Neural cell (in vitro differentiated cells): ENCODE results near the gene NOP9. TPM values are rescaled to one million over a fixed set of nuclear protein-coding genes. Genes with fewer than 3 reads are reported as not detected.

ENCODE experiments used
- H2AFZ ChIP-seq: fragments of 200-600, 300-800 bp; sonication (generic), shearing (Covaris generic); 2 replicates; pipeline ENCODE4 v1.6.0; 2014; ENCODE audit warnings: low read depth, mild to moderate bottlenecking, antibody characterized with exemption, low read length, moderate library complexity
- H3F3A ChIP-seq: fragments of 200-600 bp; shearing (Covaris generic); 2 replicates; pipeline ENCODE4 v1.6.1; 2016; ENCODE audit warnings: mild to moderate bottlenecking, moderate library complexity, mixed read lengths, antibody characterized with exemption, low read length; ENCODE audit not compliant: insufficient read depth, poor library complexity, severe bottlenecking
- H3K27ac ChIP-seq: fragments of 200-600, 300-800 bp; sonication (generic), shearing (Covaris generic); 2 replicates; pipeline ENCODE4 v1.5.1; 2014; ENCODE audit warnings: mild to moderate bottlenecking, low read length, moderate library complexity
- H3K27me3 ChIP-seq: fragments of 300-800, 200-600 bp; sonication (generic), shearing (Covaris generic); 2 replicates; pipeline ENCODE4 v1.6.0; 2014; ENCODE audit warnings: mild to moderate bottlenecking, low read depth, low read length, moderate library complexity; ENCODE audit not compliant: insufficient read depth
- H3K36me3 ChIP-seq: fragments of 300-800, 200-600 bp; sonication (generic), shearing (Covaris generic); 2 replicates; pipeline ENCODE4 v1.5.1; 2014; ENCODE audit warnings: mild to moderate bottlenecking, antibody characterized with exemption, low read length, moderate library complexity; ENCODE audit not compliant: insufficient read depth
- H3K4me2 ChIP-seq: fragments of 300-800, 200-600 bp; sonication (generic), shearing (Covaris generic); 2 replicates; pipeline ENCODE4 v1.6.0; 2014; ENCODE audit warnings: mild to moderate bottlenecking, low read length
- H3K4me3 ChIP-seq: fragments of 300-800, 200-600 bp; sonication (generic), shearing (Covaris generic); 2 replicates; pipeline ENCODE4 v1.5.1; 2014; ENCODE audit warnings: mild to moderate bottlenecking, low read length, moderate library complexity
- H3K79me2 ChIP-seq: fragments of 200-600 bp; shearing (Covaris generic); replicated peaks from 2 replicates; pipeline ENCODE4 v1.6.0; 2014; ENCODE audit warnings: mild to moderate bottlenecking, low read length, moderate library complexity; ENCODE audit not compliant: insufficient read depth
- H3K9ac ChIP-seq: fragments of 300-800, 200-600 bp; sonication (generic), shearing (Covaris generic); 2 replicates; pipeline ENCODE4 v1.6.1; 2016; ENCODE audit warnings: mild to moderate bottlenecking, low read length, mixed read lengths
- H3K9me2 ChIP-seq: fragments of 200-600 bp; shearing (Covaris generic); 2 replicates; pipeline ENCODE4 v1.6.1; 2016; ENCODE audit warnings: mild to moderate bottlenecking, low read length, mixed read lengths; ENCODE audit not compliant: insufficient read depth
- H3K9me3 ChIP-seq: fragments of 200-600, 300-800 bp; sonication (generic), shearing (Covaris generic); 2 replicates; pipeline ENCODE4 v1.6.1; 2016; ENCODE audit warnings: mild to moderate bottlenecking, mixed run types, low read length, moderate library complexity, mixed read lengths
- H4K20me1 ChIP-seq: fragments of 200-600 bp; shearing (Covaris generic); 2 replicates; pipeline ENCODE4 v1.6.1; 2016; ENCODE audit warnings: mild to moderate bottlenecking, mixed run types; ENCODE audit not compliant: insufficient read depth
- CTCF ChIP-seq: fragments of 450-650 bp; IDR thresholded peaks from 2 replicates; pipeline ENCODE4 v1.5.1; 2014; ENCODE audit warnings: antibody characterized with exemption, mild to moderate bottlenecking, moderate library complexity; ENCODE audit not compliant: poor library complexity, severe bottlenecking
- EP300 ChIP-seq: fragments of 450-650 bp; conservative IDR thresholded peaks from 2 replicates; pipeline ENCODE4 v1.6.1; 2014; ENCODE audit warnings: antibody characterized with exemption, mild to moderate bottlenecking, moderate library complexity; ENCODE audit not compliant: poor library complexity, severe bottlenecking
- EZH2 ChIP-seq: fragments of 200-600, 300-800 bp; shearing (Covaris generic), sonication (generic); IDR thresholded peaks from 2 replicates; pipeline ENCODE4 v1.6.1; 2014; ENCODE audit warnings: antibody characterized with exemption, low read length, borderline replicate concordance, mild to moderate bottlenecking; ENCODE audit not compliant: insufficient read depth, poor library complexity, severe bottlenecking
- MXI1 ChIP-seq: fragments of 450-650 bp; conservative IDR thresholded peaks from 2 replicates; pipeline ENCODE4 v1.6.1; 2014; ENCODE audit warnings: antibody characterized with exemption, mild to moderate bottlenecking; ENCODE audit not compliant: poor library complexity, severe bottlenecking
- POLR2AphosphoS5 ChIP-seq: IDR thresholded peaks from 2 replicates; pipeline ENCODE4 v1.6.1; 2012
- RAD21 ChIP-seq: fragments of 450-650 bp; conservative IDR thresholded peaks from 2 replicates; pipeline ENCODE4 v1.6.1; 2014; ENCODE audit warnings: antibody characterized with exemption, mild to moderate bottlenecking, moderate library complexity
- SMC3 ChIP-seq: fragments of 450-650 bp; conservative IDR thresholded peaks from 2 replicates; pipeline ENCODE4 v1.6.1; 2014; ENCODE audit warnings: antibody characterized with exemption, mild to moderate bottlenecking, moderate library complexity; ENCODE audit not compliant: poor library complexity
- TAF1 ChIP-seq: IDR thresholded peaks from 2 replicates; pipeline ENCODE4 v1.6.1; 2012; ENCODE audit warnings: low read depth
- polyA plus RNA-seq: library from polyadenylated mRNA; depleted of rRNA; stranded (reverse); fragments of >200 nt; gene quantifications from 2 replicates; pipeline ENCODE4 v1.2.3, GENCODE V29; 2014
- TF ChIP-seq, protein P1 (sequence below): IDR thresholded peaks from 2 replicates; pipeline ENCODE4 v1.6.1; 2012; ENCODE audit warnings: borderline replicate concordance

The NOP9 gene
- polyA plus RNA-seq, 1 donor from 2014 or later: 13.0 TPM

- Histone ChIP-seq H3K9me2 (no peaks in the 10 kb centered on the region), H3K9ac (no peak overlapping the region), H3K4me3 (no peak overlapping the region), H3K27me3 (peaks cover 7% of the 10 kb centered on the region), H3K36me3 (no peaks in the 10 kb centered on the region), H4K20me1 (no peaks in the 10 kb centered on the region), H3F3A (no peaks in the 10 kb centered on the region), H3K79me2 (no peaks in the 10 kb centered on the region), H3K9me3 (no peaks in the 10 kb centered on the region), H3K4me2 (no peak overlapping the region), H2AFZ (no peak overlapping the region), H3K27ac (no peak overlapping the region)
- no peak for TF ChIP-seq TAF1
Measured at GRCh38 chr14:24314377-24315193, 14.9 kb downstream of the NOP9 start.

- no peak overlapping the region for H3K4me3 ChIP-seq
- H3F3A ChIP-seq: no peaks in the 10 kb centered on the region
- peaks cover 8% of the 10 kb centered on the region for H3K27me3 ChIP-seq
- no peaks in the 10 kb centered on the region for H3K36me3 ChIP-seq
- H3K27ac ChIP-seq: no peak overlapping the region
- no peak overlapping the region for H3K4me2 ChIP-seq
- no peaks in the 10 kb centered on the region for H3K9me2 ChIP-seq
- TF ChIP-seq EZH2 (no peak), SMC3 (no peak), RAD21 (no peak), CTCF (no peak), MXI1 (no peak), POLR2AphosphoS5 (no peak), EP300 (no peak), TAF1 (no peak)
- TF ChIP-seq, protein P1, sequence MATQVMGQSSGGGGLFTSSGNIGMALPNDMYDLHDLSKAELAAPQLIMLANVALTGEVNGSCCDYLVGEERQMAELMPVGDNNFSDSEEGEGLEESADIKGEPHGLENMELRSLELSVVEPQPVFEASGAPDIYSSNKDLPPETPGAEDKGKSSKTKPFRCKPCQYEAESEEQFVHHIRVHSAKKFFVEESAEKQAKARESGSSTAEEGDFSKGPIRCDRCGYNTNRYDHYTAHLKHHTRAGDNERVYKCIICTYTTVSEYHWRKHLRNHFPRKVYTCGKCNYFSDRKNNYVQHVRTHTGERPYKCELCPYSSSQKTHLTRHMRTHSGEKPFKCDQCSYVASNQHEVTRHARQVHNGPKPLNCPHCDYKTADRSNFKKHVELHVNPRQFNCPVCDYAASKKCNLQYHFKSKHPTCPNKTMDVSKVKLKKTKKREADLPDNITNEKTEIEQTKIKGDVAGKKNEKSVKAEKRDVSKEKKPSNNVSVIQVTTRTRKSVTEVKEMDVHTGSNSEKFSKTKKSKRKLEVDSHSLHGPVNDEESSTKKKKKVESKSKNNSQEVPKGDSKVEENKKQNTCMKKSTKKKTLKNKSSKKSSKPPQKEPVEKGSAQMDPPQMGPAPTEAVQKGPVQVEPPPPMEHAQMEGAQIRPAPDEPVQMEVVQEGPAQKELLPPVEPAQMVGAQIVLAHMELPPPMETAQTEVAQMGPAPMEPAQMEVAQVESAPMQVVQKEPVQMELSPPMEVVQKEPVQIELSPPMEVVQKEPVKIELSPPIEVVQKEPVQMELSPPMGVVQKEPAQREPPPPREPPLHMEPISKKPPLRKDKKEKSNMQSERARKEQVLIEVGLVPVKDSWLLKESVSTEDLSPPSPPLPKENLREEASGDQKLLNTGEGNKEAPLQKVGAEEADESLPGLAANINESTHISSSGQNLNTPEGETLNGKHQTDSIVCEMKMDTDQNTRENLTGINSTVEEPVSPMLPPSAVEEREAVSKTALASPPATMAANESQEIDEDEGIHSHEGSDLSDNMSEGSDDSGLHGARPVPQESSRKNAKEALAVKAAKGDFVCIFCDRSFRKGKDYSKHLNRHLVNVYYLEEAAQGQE: no peak
- no peak overlapping the region for H3K9ac ChIP-seq
- no peaks in the 10 kb centered on the region for H3K79me2 ChIP-seq
- no peak overlapping the region for H2AFZ ChIP-seq
- H4K20me1 ChIP-seq: no peaks in the 10 kb centered on the region
- H3K9me3 ChIP-seq: no peaks in the 10 kb centered on the region
Measured at GRCh38 chr14:24315243-24315806, 15.7 kb downstream of the NOP9 start.
